Erythroblast (primary cell): ENCODE results near the gene CCDC183.

Source experiments
- GATA1 ChIP-seq: IDR thresholded peaks from 2 replicates; pipeline ENCODE4 v1.6.1; 2011; ENCODE audit warnings: low read depth, mild to moderate bottlenecking, control low read depth, low read length, moderate library complexity
- POLR2A ChIP-seq: IDR thresholded peaks from 2 replicates; pipeline ENCODE4 v1.6.1; 2011; ENCODE audit warnings: mild to moderate bottlenecking, low read length

DNA sequence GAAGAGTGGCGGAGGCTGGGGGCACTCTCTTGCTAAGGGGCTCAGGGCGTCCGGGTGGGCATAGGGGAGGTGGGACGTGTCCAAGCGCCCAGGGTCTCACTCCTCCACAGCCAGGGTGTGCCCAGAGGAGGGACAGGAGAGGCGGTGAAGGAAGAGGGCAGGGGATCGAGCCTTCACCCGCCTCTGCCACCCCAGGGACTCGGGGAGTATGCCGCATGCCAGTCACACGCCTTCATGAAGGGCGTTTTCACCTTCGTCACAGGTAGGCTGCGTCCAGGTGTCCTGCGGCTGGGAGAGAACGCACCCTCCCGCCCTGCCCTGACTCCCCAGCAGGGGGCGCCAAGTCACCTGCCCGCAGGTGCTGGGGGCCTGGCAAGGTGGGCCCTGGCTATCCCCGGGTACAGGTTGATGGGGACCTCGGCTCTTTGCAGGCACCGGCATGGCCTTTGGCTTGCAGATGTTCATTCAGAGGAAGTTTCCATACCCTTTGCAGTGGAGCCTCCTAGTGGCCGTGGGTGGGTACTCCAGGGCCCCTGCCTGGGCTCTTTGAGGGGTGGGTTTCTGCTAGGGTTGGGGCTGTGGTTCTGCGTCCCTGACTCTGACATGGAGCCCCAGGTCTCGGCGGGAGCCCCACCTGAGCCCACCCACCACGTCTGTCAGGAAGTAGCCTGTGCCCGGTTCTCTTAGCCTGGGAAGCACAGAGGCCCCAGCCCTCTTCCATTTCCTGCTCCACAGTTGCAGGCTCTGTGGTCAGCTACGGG, 4.4 kb upstream of the CCDC183 start:
- TF ChIP-seq POLR2A, result no peak
- TF ChIP-seq GATA1, result no peak
